GM21367 (cell line): ENCODE results near the gene DUSP3.
"Not testable (repeated sequence)": the region's sequence is repeated elsewhere in the genome, so short reads cannot be mapped to it uniquely, and the experiment has no call there.

ENCODE experiments used
- ATAC-seq: cut with Tn5 transposase; IDR thresholded peaks from one replicate; pipeline ENCODE4 v1.9.1; 2021; ENCODE audit not compliant: unreplicated experiment

DUSP3 gene

DNA sequence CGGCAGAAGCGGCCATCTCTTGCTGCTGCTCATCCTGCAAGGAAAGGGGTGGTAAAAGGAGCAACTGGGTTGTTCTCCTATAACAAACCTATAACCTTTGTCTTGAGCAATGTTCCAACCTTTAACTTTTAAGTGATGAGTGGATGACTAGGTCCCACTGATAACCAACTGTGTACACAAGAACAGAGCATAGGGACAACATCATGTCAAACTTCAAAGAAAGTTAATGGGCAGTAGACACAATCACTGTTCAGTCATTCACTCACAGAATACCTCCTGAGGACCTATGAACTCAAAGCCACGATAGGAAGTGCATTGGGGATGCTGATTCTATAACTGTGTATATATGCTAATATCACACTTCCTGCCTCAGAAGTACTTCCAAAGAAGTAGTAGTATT, 23.1 kb upstream of the DUSP3 start:
- no peak for ATAC-seq

- ATAC-seq, result no peak
Measured at GRCh38 chr17:43800736-43801135, 22.0 kb upstream of the DUSP3 start.

DNA sequence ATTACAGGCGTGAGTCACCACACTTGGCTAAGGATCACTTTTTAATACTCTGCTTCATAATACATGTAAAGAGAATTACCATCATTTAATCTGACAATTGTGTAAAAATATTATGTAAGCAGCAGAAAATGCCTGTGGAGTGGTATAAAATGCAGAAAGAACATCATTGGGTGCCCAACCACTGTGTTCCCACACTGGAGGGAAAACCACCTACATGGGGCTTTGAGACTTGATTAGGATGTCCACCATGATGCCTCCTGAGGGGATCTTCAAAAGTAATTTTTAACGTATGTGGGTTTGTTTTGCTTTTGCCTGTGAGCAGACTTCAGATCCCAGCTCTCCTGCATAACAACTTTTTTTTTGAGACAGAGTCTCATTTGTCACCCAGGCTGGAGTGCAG, 20.3 kb upstream of the DUSP3 start:
- ATAC-seq, result no peak

- ATAC-seq, result not testable (repeated sequence)
Measured at GRCh38 chr17:43798024-43798423, 19.2 kb upstream of the DUSP3 start.

- ATAC-seq, result not testable (repeated sequence)
Measured at GRCh38 chr17:43792668-43793067, 13.9 kb upstream of the DUSP3 start.

DNA sequence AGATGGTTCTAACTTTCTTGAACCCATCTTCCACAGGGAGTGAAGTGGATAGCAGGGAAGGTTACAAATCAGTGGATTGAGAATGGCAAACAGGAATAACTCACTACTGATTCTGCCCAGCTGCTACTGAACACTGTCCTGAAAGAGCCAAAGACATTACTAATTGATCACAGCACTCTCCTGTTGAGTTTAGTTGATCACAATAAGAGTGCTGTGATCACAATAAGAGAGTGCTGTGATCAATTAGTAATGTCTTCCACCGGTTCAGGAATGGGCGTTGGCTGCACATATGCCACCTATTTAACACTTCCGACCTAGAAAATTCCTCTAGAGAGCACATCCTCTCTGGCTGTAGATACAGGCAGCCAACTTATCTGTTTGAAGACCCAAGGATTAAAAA, 12.8 kb upstream of the DUSP3 start:
- no peak for ATAC-seq

GRCh38 chr17:43790311-43790940, 11.6 kb upstream of the DUSP3 start:
- no peak for ATAC-seq

GRCh38 chr17:43789482-43789881, 10.7 kb upstream of the DUSP3 start:
- no peak for ATAC-seq

DNA sequence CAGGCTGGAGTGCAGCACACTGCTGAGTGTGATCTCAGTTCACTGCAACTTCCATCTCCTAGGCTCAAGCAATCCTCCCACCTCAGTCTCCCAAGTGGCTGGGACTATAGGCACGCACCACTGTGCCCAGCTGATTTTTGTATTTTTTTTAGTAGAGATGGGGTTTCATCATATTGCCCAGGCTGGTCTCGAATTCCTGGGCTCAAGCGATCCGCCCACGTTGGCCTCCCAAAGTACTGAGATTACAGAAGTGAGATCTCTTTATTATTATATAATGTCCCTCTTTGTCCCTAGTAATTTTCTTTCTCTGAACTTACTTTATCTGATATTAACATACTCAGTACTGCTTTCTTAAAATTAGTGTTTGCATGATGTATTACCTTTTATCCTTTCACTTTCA, 9.8 kb upstream of the DUSP3 start:
- ATAC-seq, result no peak

DNA sequence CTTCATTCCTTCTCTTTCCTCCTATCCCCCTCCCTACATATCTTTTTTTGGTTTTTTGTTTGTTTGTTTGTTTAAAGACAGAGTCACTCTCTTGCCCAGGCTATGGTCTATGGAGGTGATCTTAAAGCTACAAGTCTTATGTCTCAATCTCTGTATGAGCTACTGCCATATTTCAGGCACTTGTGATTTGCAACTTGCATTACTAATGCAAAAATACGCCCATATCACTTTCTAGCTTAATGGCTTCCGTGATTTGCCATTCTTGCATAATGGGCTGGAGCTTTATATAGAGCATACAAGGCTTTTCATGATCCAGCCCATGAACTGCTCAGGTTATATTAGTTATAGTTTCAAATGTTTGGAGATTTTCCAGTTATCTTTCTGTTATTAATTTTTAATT, 9.0 kb upstream of the DUSP3 start:
- ATAC-seq, result no peak

GRCh38 chr17:43784628-43785101, 5.9 kb upstream of the DUSP3 start:
- ATAC-seq, result no peak

GRCh38 chr17:43784068-43784467, 5.3 kb upstream of the DUSP3 start:
- no peak for ATAC-seq

- ATAC-seq, result no peak
Measured at GRCh38 chr17:43782913-43783680, 4.3 kb upstream of the DUSP3 start.

DNA sequence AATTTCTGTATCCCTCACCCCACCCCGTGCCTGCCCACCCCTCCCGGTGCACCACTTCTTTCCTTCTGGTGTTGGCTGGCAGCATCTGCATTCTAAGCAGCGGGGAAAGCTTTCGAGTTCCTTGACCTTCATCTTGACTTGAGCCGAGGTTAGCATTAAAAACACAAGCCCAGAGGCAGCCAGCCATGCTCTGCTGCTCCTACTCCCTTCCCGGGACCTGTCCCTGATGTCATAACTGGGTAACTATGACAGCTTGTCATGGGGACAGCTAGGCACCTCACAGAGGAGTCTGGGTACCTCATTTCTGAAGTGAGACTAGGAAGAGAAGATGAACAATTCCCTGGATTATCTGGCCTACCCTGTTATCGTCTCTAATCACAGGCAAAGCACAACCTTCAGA, 1.4 kb upstream of the DUSP3 start, which contains the start of gene CFAP97D1:
Gene CFAP97D1, plus strand, starts transcription at position 301 of the 400 bp plus-strand sequence. Its CDS starts 28 bp downstream, at position 329.
- no peak for ATAC-seq

GRCh38 chr17:43779145-43780125, 658 bp upstream of the DUSP3 start:
- no peak for ATAC-seq

GRCh38 chr17:43774304-43775250, 4.2 kb downstream of the DUSP3 start:
- no peak for ATAC-seq

DNA sequence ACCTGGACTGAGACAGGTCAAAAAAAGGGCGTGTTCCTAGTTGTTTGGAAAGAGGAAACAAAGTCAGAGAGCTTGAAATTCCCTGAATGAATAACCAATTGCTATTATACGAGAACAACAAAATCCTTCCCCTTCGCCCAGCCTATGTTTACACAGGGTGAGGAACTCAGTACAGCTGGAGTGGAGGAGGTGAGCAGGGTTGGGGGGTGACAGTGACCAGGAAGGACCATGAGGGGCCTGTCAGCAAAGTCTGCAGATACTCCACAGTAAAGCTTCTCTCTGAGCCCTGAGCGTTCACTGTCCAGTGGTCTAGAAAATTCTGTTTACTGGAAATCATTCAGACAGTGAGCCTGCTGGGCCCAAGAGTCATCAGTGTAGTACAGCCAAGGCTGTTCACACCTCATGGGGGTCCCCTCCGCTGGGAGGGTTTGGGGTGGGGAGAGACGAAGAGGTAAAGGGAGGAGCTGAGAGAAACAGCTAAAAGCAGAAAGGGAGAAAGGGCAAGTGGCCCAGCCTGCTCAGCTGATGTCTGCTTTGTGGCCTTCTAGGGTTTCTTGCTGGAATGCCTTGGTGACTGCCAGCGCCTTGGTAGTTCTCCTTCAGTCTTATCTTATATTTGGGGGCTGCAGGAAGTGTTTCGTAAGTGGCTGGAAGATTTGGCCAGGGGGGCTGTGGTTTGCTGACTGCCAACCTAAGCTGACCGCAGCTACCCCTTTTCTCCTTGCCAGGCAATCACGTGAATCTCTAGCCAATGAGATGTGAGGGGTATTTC, 5.7 kb downstream of the DUSP3 start:
- no peak for ATAC-seq

DNA sequence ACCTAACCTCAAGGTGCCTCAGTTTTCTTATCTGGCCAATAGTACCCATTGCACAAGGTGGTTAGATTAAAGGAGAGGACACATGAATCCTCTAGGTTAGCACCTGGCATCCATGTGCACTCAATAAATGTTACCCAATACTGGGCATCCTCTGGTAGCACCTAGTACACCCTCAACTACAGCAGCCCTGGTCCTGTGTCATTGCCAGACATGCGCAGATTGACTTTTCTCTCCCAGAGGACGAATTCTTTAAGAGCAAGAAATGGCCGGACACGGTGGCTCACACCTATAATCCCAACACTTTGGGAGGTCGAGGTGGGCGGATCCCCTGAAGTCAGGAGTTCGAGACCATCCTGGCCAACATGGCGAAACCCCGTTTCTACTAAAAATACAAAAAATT, 7.3 kb downstream of the DUSP3 start:
- ATAC-seq, result no peak

DNA sequence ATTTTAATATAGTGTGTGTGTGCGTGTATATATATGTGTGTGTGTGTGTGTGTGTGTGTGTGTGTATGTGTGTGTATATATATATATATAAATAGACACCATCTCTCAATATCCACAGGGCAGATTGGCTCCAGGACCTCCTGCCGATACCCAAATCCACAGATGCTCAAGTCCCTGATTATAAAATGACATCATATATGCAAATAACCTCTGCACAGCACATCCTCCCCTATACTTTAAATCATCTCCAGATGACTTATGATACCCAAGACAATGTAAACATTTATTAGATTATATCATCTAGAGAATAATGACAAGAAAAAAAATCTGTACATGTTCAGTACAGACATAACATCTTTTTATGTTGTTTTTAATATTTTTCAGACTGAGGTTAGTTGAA, 7.8 kb downstream of the DUSP3 start:
- ATAC-seq, result no peak
